HG02610 (cell line): ENCODE data around the gene MOB3B.
A peak's percentile ranks its signal among the peaks of the same experiment; 100 is the strongest.

Experiments used
- ATAC-seq: cut with Tn5 transposase; IDR thresholded peaks from one replicate; pipeline ENCODE4 v1.9.1; 2021; ENCODE audit warnings: mild to moderate bottlenecking, moderate library complexity; ENCODE audit not compliant: unreplicated experiment

The MOB3B gene

GRCh38 chr9:27347889-27348288 lies 181.7 kb downstream of the MOB3B start:
- ATAC-seq: no peak

GRCh38 chr9:27344776-27345175 lies 184.8 kb downstream of the MOB3B start:
- no peak for ATAC-seq

GRCh38 chr9:27341545-27342294 lies 187.9 kb downstream of the MOB3B start:
- ATAC-seq: no peak

- ATAC-seq: no peak
Measured at GRCh38 chr9:27340961-27341511, 188.6 kb downstream of the MOB3B start.

GRCh38 chr9:27340285-27340674 lies 189.3 kb downstream of the MOB3B start:
- no peak for ATAC-seq

GRCh38 chr9:27339661-27340284 lies 189.8 kb downstream of the MOB3B start:
- no peak for ATAC-seq

- ATAC-seq: no peak
Measured at GRCh38 chr9:27338527-27338903, 191.1 kb downstream of the MOB3B start.

- no peak for ATAC-seq
Measured at GRCh38 chr9:27337833-27338526, 191.6 kb downstream of the MOB3B start.

GRCh38 chr9:27337236-27337635 lies 192.4 kb downstream of the MOB3B start:
- ATAC-seq: no peak

GRCh38 chr9:27336829-27337228 lies 192.8 kb downstream of the MOB3B start:
- no peak for ATAC-seq

GRCh38 chr9:27336126-27336525 lies 193.5 kb downstream of the MOB3B start:
- no peak for ATAC-seq

GRCh38 chr9:27335075-27335474 lies 194.5 kb downstream of the MOB3B start:
- ATAC-seq: no peak

- peak; percentile 67 for ATAC-seq
Measured at GRCh38 chr9:27333241-27334052, 196.2 kb downstream of the MOB3B start.

GRCh38 chr9:27331393-27331792 lies 198.2 kb downstream of the MOB3B start:
- no peak for ATAC-seq

GRCh38 chr9:27329291-27329690 lies 200.3 kb downstream of the MOB3B start:
- no peak for ATAC-seq

- no peak for ATAC-seq
Measured at GRCh38 chr9:27328483-27328882, 201.1 kb downstream of the MOB3B start.

GRCh38 chr9:27311184-27311583 lies 218.4 kb downstream of the MOB3B start:
- no peak for ATAC-seq

GRCh38 chr9:27310582-27310981 lies 219.0 kb downstream of the MOB3B start:
- no peak for ATAC-seq

- no peak for ATAC-seq
Measured at GRCh38 chr9:27308691-27309390, 220.8 kb downstream of the MOB3B start.

GRCh38 chr9:27304521-27304920 lies 225.1 kb downstream of the MOB3B start:
- ATAC-seq: no peak
